IPS DF 4.7 (cell line): ENCODE measurements around the gene KRTAP1-4.
"Not testable (repeated sequence)": the region's sequence is repeated elsewhere in the genome, so short reads cannot be mapped to it uniquely, and the experiment has no call there.

Experiments used
- DNase-seq: peaks from one replicate; pipeline ENCODE4 v3.0.0-alpha.2; 2013; ENCODE audit warnings: low spot score; ENCODE audit errors: extremely low read depth

Gene KRTAP1-4

GRCh38 chr17:41048441-41048840, 18.4 kb upstream of the KRTAP1-4 start:
- no peak for DNase-seq

GRCh38 chr17:41046735-41047465, 16.9 kb upstream of the KRTAP1-4 start, which contains the start of gene KRTAP2-1:
KRTAP2-1 (minus strand) TSS chr17:41047316; CDS start chr17:41047267, 49 bp downstream.
- DNase-seq, result not testable (repeated sequence)

GRCh38 chr17:41042953-41043352, 13.0 kb upstream of the KRTAP1-4 start:
- no peak for DNase-seq

GRCh38 chr17:41040783-41041571, 11.0 kb upstream of the KRTAP1-4 start, which contains the start of gene KRTAP1-1:
KRTAP1-1 (minus strand) TSS chr17:41041450; CDS start chr17:41041397, 53 bp downstream.
- DNase-seq, result not testable (repeated sequence)

GRCh38 chr17:41037853-41038350, 7.9 kb upstream of the KRTAP1-4 start:
- DNase-seq, result no peak

- not testable (repeated sequence) for DNase-seq
Measured at GRCh38 chr17:41034346-41034935, 4.4 kb upstream of the KRTAP1-4 start, which contains the start of gene KRTAP1-3. KRTAP1-3 (minus strand) TSS chr17:41034874; CDS start chr17:41034821, 53 bp downstream.

GRCh38 chr17:41026715-41027471, 3.1 kb downstream of the KRTAP1-4 start, which contains the start of gene KRTAP1-5:
KRTAP1-5 (minus strand) TSS chr17:41027208; CDS start chr17:41027155, 53 bp downstream.
- DNase-seq, result no peak

- no peak for DNase-seq
Measured at GRCh38 chr17:41024697-41025096, 5.3 kb downstream of the KRTAP1-4 start.

GRCh38 chr17:41020336-41020735, 9.7 kb downstream of the KRTAP1-4 start:
- no peak for DNase-seq

GRCh38 chr17:41019415-41019814, 10.6 kb downstream of the KRTAP1-4 start:
- DNase-seq, result no peak

GRCh38 chr17:41018541-41018940, 11.5 kb downstream of the KRTAP1-4 start:
- DNase-seq, result no peak

GRCh38 chr17:41016578-41017215, 13.3 kb downstream of the KRTAP1-4 start:
- no peak for DNase-seq

GRCh38 chr17:41015454-41015853, 14.5 kb downstream of the KRTAP1-4 start:
- no peak for DNase-seq

GRCh38 chr17:41013606-41014005, 16.4 kb downstream of the KRTAP1-4 start:
- DNase-seq, result no peak

- no peak for DNase-seq
Measured at GRCh38 chr17:41013181-41013580, 16.8 kb downstream of the KRTAP1-4 start.

- DNase-seq, result no peak
Measured at GRCh38 chr17:41012326-41013120, 17.5 kb downstream of the KRTAP1-4 start.

GRCh38 chr17:41010441-41010840, 19.6 kb downstream of the KRTAP1-4 start:
- DNase-seq, result no peak

GRCh38 chr17:41009936-41010335, 20.1 kb downstream of the KRTAP1-4 start:
- DNase-seq, result no peak

GRCh38 chr17:41009301-41009760, 20.7 kb downstream of the KRTAP1-4 start:
- no peak for DNase-seq
